ENCODE results near the gene ITPKB. TPM values are rescaled to one million over a fixed set of nuclear protein-coding genes. Genes with fewer than 3 reads are reported as not detected.

The ITPKB gene
- total RNA-seq, 5 donors from 2014 or later (not counting 1 experiment from before 2014, with no cell fraction given): 153 to 351 (median 179) TPM

- CTCF ChIA-PET: no interaction called here
- H3K4me1 Mint-ChIP-seq: no peaks in the 10 kb centered on the region
- no peak for DNase-seq
These were observed 131.8 kb downstream of the ITPKB start for GRCh38 chr1:226607268-226607660.

GRCh38 chr1:226606311-226607267 lies 132.5 kb downstream of the ITPKB start:
- ATAC-seq (replicated peaks in 1 of 4) (no peak), DNase-seq (no peak)
- Mint-ChIP-seq H3K4me3 (no peak overlapping the region), H3K36me3 (peaks cover 5% of the 10 kb centered on the region), H3K27ac (no peak overlapping the region), H3K9me3 (no peaks in the 10 kb centered on the region), H3K27me3 (peaks cover 5 to 9% of the 10 kb centered on the region in 2 donors), H3K4me1 (no peaks in the 10 kb centered on the region)
- CTCF ChIA-PET: interaction anchor here in 1 of 2 donors (0.6 kb wide), 1 partner anchor 87 kb away, joined by 3 read pairs; no protein-coding TSS in a partner anchor
- Histone ChIP-seq H3K4me3 (ENCODE audit: control insufficient read depth in 1 of 2, extremely low read depth in 1 of 2, low read length in 1 of 2) (no peak overlapping the region), H3K9me3 (no peaks in the 10 kb centered on the region), H3K4me1 (ENCODE audit: control insufficient read depth in 1 of 2, extremely low read depth in 1 of 2, insufficient read depth in 2 of 2, low read length in 2 of 2) (peaks cover 0 to 3% of the 10 kb centered on the region in 2 experiments), H3K36me3 (ENCODE audit: control insufficient read depth in 2 of 2, extremely low read depth in 1 of 2, insufficient read depth in 1 of 2, low read length in 1 of 2) (no peaks in the 10 kb centered on the region), H3K27me3 (replicated peaks in 1 of 2; ENCODE audit: control insufficient read depth in 2 of 2, extremely low read depth in 1 of 2, insufficient read depth in 2 of 2, low read length in 1 of 2) (peaks cover 0 to 26% of the 10 kb centered on the region in 2 experiments), H3K27ac (ENCODE audit: low read length) (no peak overlapping the region)
- 80% methylated on average over 8 of the region's 11 CpGs for WGBS (ENCODE audit: insufficient coverage)
- POLR2A ChIA-PET: interaction anchor here in 1 of 2 donors (0.5 kb wide), 1 partner anchor 735 kb away, joined by 7 read pairs; no protein-coding TSS in a partner anchor

More at GRCh38 chr1:226607268-226607660, 131.8 kb downstream of the ITPKB start:
- Mint-ChIP-seq H3K27ac (no peak overlapping the region), H3K4me3 (no peak overlapping the region), H3K27me3 (peaks cover 5 to 9% of the 10 kb centered on the region in 2 donors), H3K9me3 (no peaks in the 10 kb centered on the region), H3K36me3 (peaks cover 5% of the 10 kb centered on the region)
- Histone ChIP-seq H3K4me3 (ENCODE audit: control insufficient read depth in 1 of 2, extremely low read depth in 1 of 2, low read length in 1 of 2) (no peak overlapping the region), H3K27me3 (replicated peaks in 1 of 2; ENCODE audit: control insufficient read depth in 2 of 2, extremely low read depth in 1 of 2, insufficient read depth in 2 of 2, low read length in 1 of 2) (peaks cover 0 to 24% of the 10 kb centered on the region in 2 experiments), H3K4me1 (ENCODE audit: control insufficient read depth in 1 of 2, extremely low read depth in 1 of 2, insufficient read depth in 2 of 2, low read length in 2 of 2) (peaks cover 0 to 3% of the 10 kb centered on the region in 2 experiments), H3K36me3 (ENCODE audit: control insufficient read depth in 2 of 2, extremely low read depth in 1 of 2, insufficient read depth in 1 of 2, low read length in 1 of 2) (no peaks in the 10 kb centered on the region), H3K9me3 (no peaks in the 10 kb centered on the region), H3K27ac (ENCODE audit: low read length) (no peak overlapping the region)
- POLR2A ChIA-PET: no interaction called here
- 85% methylated on average over 12 of the region's 12 CpGs for WGBS (ENCODE audit: insufficient coverage)
- no peak for ATAC-seq (replicated peaks in 1 of 4)

- no peak overlapping the region for H3K4me3 Mint-ChIP-seq
These were observed 133.6 kb downstream of the ITPKB start for GRCh38 chr1:226605318-226605950.

GRCh38 chr1:226604560-226605317 lies 134.3 kb downstream of the ITPKB start:
- H3K9me3 ChIP-seq: no peaks in the 10 kb centered on the region
- no peaks in the 10 kb centered on the region for H3K36me3 ChIP-seq (ENCODE audit: control insufficient read depth in 2 of 2, extremely low read depth in 1 of 2, insufficient read depth in 1 of 2, low read length in 1 of 2)
- Mint-ChIP-seq H3K27me3 (peaks cover 5 to 9% of the 10 kb centered on the region in 2 donors), H3K4me1 (no peaks in the 10 kb centered on the region), H3K36me3 (peaks cover 5% of the 10 kb centered on the region), H3K27ac (no peak overlapping the region), H3K4me3 (no peak overlapping the region), H3K9me3 (no peaks in the 10 kb centered on the region)
- ChIA-PET POLR2A (no interaction called here), CTCF (interaction anchor here (0.6 to 1.2 kb wide), 2 partner anchors 8 to 184 kb away, joined by 3 to 14 read pairs; no protein-coding TSS in a partner anchor)
- ATAC-seq (replicated peaks in 1 of 4) (no peak), DNase-seq (no peak)
- no peak overlapping the region for H3K27ac ChIP-seq (ENCODE audit: low read length)
- H3K27me3 ChIP-seq (replicated peaks in 1 of 2; ENCODE audit: control insufficient read depth in 2 of 2, extremely low read depth in 1 of 2, insufficient read depth in 2 of 2, low read length in 1 of 2): peaks cover 0 to 19% of the 10 kb centered on the region in 2 experiments
- H3K4me1 ChIP-seq (ENCODE audit: control insufficient read depth in 1 of 2, extremely low read depth in 1 of 2, insufficient read depth in 2 of 2, low read length in 2 of 2): peaks cover 0 to 3% of the 10 kb centered on the region in 2 experiments
- WGBS (ENCODE audit: insufficient coverage): 98% methylated on average over 5 of the region's 9 CpGs
- no peak overlapping the region for H3K4me3 ChIP-seq (ENCODE audit: control insufficient read depth in 1 of 2, extremely low read depth in 1 of 2, low read length in 1 of 2)

More at GRCh38 chr1:226605318-226605950, 133.6 kb downstream of the ITPKB start:
- ATAC-seq (replicated peaks in 1 of 4) (no peak), DNase-seq (no peak)
- Histone ChIP-seq H3K4me3 (ENCODE audit: control insufficient read depth in 1 of 2, extremely low read depth in 1 of 2, low read length in 1 of 2) (no peak overlapping the region), H3K4me1 (ENCODE audit: control insufficient read depth in 1 of 2, extremely low read depth in 1 of 2, insufficient read depth in 2 of 2, low read length in 2 of 2) (peaks cover 0 to 3% of the 10 kb centered on the region in 2 experiments), H3K36me3 (ENCODE audit: control insufficient read depth in 2 of 2, extremely low read depth in 1 of 2, insufficient read depth in 1 of 2, low read length in 1 of 2) (no peaks in the 10 kb centered on the region), H3K9me3 (no peaks in the 10 kb centered on the region), H3K27me3 (replicated peaks in 1 of 2; ENCODE audit: control insufficient read depth in 2 of 2, extremely low read depth in 1 of 2, insufficient read depth in 2 of 2, low read length in 1 of 2) (peaks cover 0 to 23% of the 10 kb centered on the region in 2 experiments), H3K27ac (ENCODE audit: low read length) (no peak overlapping the region)
- Mint-ChIP-seq H3K27ac (no peak overlapping the region), H3K4me1 (no peaks in the 10 kb centered on the region), H3K9me3 (no peaks in the 10 kb centered on the region), H3K27me3 (peaks cover 5 to 9% of the 10 kb centered on the region in 2 donors), H3K36me3 (peaks cover 5% of the 10 kb centered on the region)
- ChIA-PET CTCF (interaction anchor here in 1 of 2 donors (0.6 kb wide), 1 partner anchor 185 kb away, joined by 14 read pairs; no protein-coding TSS in a partner anchor), POLR2A (no interaction called here)
- 86% methylated on average over 4 of the region's 9 CpGs for WGBS (ENCODE audit: insufficient coverage)

GRCh38 chr1:226603858-226604559 lies 135.1 kb downstream of the ITPKB start:
- POLR2A ChIA-PET: no interaction called here
- Histone ChIP-seq H3K9me3 (no peaks in the 10 kb centered on the region), H3K27me3 (replicated peaks in 1 of 2; ENCODE audit: control insufficient read depth in 2 of 2, extremely low read depth in 1 of 2, insufficient read depth in 2 of 2, low read length in 1 of 2) (peaks cover 0 to 19% of the 10 kb centered on the region in 2 experiments), H3K36me3 (ENCODE audit: control insufficient read depth in 2 of 2, extremely low read depth in 1 of 2, insufficient read depth in 1 of 2, low read length in 1 of 2) (no peaks in the 10 kb centered on the region), H3K4me1 (ENCODE audit: control insufficient read depth in 1 of 2, extremely low read depth in 1 of 2, insufficient read depth in 2 of 2, low read length in 2 of 2) (peaks cover 0 to 3% of the 10 kb centered on the region in 2 experiments), H3K4me3 (ENCODE audit: control insufficient read depth in 1 of 2, extremely low read depth in 1 of 2, low read length in 1 of 2) (no peak overlapping the region), H3K27ac (ENCODE audit: low read length) (no peak overlapping the region)
- CTCF ChIA-PET: interaction anchor here in 1 of 2 donors (1.2 kb wide), 1 partner anchor 9 kb away, joined by 3 read pairs; no protein-coding TSS in a partner anchor
- Mint-ChIP-seq H3K27me3 (peaks cover 0 to 2% of the 10 kb centered on the region in 2 donors), H3K36me3 (no peaks in the 10 kb centered on the region), H3K27ac (no peak overlapping the region), H3K4me3 (no peak overlapping the region), H3K9me3 (no peaks in the 10 kb centered on the region), H3K4me1 (no peaks in the 10 kb centered on the region)
- ATAC-seq (replicated peaks in 1 of 4) (no peak), DNase-seq (no peak)
- WGBS (ENCODE audit: insufficient coverage): 59% methylated on average over 12 of the region's 19 CpGs

Measured in T-cell (primary cell).